IgD-negative memory B cell (primary cell): ENCODE measurements around the gene MPZL3. TPM values are rescaled to one million over a fixed set of nuclear protein-coding genes. Genes with fewer than 3 reads are reported as not detected.

ENCODE experiments used
- H3K27ac Mint-ChIP-seq, 3 donors: one replicate each; pipeline ENCODE4 v1.8.0; 2020 to 2022; ENCODE audit warnings: mild to moderate bottlenecking in 3 of 3, mixed read lengths in 3 of 3, moderate library complexity in 1 of 3
- H3K27me3 Mint-ChIP-seq: one replicate; pipeline ENCODE4 v1.8.0; 2021; ENCODE audit warnings: mixed read lengths
- H3K36me3 Mint-ChIP-seq: one replicate; pipeline ENCODE4 v1.8.0; 2020; ENCODE audit warnings: mild to moderate bottlenecking, mixed read lengths
- H3K4me1 Mint-ChIP-seq, 3 donors: one replicate each; pipeline ENCODE4 v1.8.0; 2020 to 2022; ENCODE audit warnings: mixed read lengths in 3 of 3, mild to moderate bottlenecking in 1 of 3
- H3K4me3 Mint-ChIP-seq, 4 donors: one replicate each; pipeline ENCODE4 v1.8.0; 2020 to 2022; ENCODE audit warnings: mild to moderate bottlenecking in 4 of 4, mixed read lengths in 4 of 4, moderate library complexity in 3 of 4
- H3K9me3 Mint-ChIP-seq, 3 donors: one replicate each; pipeline ENCODE4 v1.8.0; 2020 to 2021; ENCODE audit warnings: mixed read lengths in 3 of 3, mild to moderate bottlenecking in 1 of 3
- polyA plus RNA-seq: library from polyadenylated mRNA; unstranded; fragments of 300-500 nt; fragmentation: Illumina TruSeq; gene quantifications from one replicate; pipeline ENCODE4 v1.2.3, GENCODE V29; 2021

MPZL3 gene
- polyA plus RNA-seq, 1 donor from 2014 or later = 0.95 TPM

DNA sequence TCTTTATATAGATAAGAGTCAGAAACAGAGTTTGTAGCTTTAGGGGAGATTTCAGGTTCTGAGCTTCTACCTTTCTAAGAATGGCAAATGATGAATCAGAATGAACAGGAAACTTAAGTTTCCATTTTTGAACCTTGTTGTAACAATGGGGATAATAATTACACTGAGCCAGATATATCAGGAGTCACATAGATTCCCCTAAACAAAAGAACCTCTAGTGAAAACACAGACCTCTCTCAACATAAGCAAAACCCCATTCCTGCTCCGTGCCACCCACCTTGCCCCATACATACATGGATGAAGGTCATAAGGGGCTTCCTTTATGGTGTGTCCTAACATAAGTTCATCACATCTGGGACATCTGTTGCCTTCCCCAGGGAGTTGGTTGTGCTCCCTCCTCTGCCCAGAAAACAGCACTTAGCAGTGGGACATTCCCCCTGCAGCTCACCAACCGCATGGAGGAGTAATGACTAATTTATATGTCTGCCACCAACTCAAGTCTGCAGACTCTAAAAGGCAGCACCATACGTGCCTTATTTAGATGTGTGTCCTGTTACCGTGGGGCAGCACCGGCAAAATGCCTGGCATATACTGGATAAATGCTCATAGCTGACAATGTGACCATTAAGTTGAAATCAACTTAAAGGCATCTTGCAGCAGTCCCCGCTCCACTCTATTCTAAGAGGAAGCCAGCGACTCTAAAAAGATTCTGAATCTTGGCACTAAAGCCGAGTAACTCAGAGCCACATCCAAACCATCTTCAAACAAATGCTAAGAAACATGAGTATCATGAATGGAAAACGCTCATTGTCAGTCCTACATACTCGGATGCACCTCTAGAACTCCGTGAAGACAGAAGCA lies 35.3 kb downstream of the MPZL3 start:
- peak overlapping the region in 1 of 4 donors; percentile 18 for H3K4me3 Mint-ChIP-seq
- H3K27me3 Mint-ChIP-seq = peaks cover 60% of the 10 kb centered on the region
- no peaks in the 10 kb centered on the region for H3K9me3 Mint-ChIP-seq
- no peak overlapping the region for H3K27ac Mint-ChIP-seq
- peaks cover 3% of the 10 kb centered on the region for H3K36me3 Mint-ChIP-seq
- H3K4me1 Mint-ChIP-seq = peaks cover 17 to 37% (median 21%) of the 10 kb centered on the region in 3 donors

DNA sequence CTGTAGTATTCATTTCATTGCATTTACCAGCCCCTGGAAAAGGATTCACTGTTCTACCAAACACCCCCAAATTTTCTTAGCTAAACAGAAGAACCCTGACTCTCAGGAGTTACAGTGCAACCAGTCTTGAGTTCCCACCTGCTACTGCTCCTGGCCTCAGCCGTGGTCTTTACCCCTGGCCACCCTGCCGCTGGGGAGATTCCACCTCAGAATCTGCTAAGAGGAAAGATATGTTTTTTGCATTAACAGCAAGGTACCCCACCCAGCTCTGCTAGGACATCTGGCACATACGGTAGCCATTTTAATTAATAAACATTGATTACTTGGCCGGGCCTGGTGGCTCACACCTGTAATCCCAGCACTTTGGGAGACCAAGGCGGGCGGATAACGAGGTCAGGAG lies 36.4 kb downstream of the MPZL3 start:
- Mint-ChIP-seq H3K36me3 (peaks cover 3% of the 10 kb centered on the region), H3K27me3 (peaks cover 60% of the 10 kb centered on the region), H3K9me3 (no peaks in the 10 kb centered on the region), H3K4me1 (peaks cover 17 to 39% (median 24%) of the 10 kb centered on the region in 3 donors), H3K27ac (no peak overlapping the region), H3K4me3 (peak overlapping the region in 1 of 4 donors; percentile 4)

DNA sequence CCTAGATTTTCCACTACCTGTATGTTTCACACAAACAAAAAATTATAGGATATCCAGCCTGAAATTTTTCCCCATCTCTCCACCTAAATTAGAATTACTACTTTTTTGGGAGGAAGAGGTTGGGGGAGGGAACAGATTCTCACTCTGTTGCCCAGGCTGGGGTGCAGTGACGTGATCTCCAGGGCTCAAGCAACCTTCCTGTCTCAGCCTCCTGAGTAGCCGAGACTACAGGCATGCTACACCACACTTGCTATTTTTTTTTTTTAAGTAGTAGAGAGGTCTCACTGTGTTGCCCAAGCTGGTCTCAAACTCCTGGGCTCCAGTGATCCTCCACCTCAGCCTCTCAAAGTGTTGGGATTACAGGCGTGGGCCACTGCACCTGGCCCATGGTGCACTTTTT lies 36.9 kb downstream of the MPZL3 start:
- Mint-ChIP-seq H3K36me3 (peaks cover 3% of the 10 kb centered on the region), H3K4me1 (peaks cover 17 to 39% (median 24%) of the 10 kb centered on the region in 3 donors), H3K4me3 (peak overlapping the region in 1 of 4 donors; percentile 41), H3K27me3 (peaks cover 63% of the 10 kb centered on the region), H3K27ac (no peak overlapping the region), H3K9me3 (no peaks in the 10 kb centered on the region)

DNA sequence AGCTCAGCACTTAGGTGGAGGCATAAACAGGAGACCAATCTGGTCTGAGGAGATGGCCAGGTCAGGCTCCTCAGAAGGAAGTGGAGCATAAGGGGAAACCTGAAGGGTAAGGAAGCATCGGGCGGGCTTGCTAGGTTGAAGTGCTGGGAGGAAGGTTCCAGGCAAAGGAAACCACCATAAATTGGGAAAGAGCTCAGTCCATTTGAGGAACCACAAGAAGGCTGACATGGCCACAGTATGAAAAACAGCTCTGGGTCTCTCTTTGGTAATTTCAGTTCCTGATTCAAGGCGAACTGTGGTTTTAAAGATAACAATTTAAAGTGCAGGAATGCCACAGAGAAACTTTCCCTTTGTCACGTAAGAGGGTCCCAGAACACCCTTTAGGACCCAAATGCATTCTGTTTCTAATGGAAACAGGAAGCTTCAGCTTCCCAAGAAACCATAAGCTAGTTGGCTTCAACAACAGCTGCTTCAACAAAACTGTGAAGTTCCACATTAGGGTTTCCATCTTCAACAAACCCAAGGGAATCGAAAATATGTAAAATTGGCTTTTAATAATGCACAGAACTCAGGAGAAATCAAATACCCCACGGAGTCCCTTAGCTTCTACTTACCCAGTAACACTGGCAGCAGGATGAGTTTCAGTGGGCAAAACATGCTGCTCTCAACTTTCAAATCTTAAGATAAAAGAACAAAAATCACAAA lies 37.8 kb downstream of the MPZL3 start:
- Mint-ChIP-seq H3K27ac (no peak overlapping the region), H3K4me3 (peak overlapping the region in 2 of 4 donors; percentile 77 to 80), H3K27me3 (peaks cover 58% of the 10 kb centered on the region), H3K9me3 (no peaks in the 10 kb centered on the region), H3K4me1 (peaks cover 17 to 39% (median 24%) of the 10 kb centered on the region in 3 donors), H3K36me3 (peaks cover 6% of the 10 kb centered on the region)

DNA sequence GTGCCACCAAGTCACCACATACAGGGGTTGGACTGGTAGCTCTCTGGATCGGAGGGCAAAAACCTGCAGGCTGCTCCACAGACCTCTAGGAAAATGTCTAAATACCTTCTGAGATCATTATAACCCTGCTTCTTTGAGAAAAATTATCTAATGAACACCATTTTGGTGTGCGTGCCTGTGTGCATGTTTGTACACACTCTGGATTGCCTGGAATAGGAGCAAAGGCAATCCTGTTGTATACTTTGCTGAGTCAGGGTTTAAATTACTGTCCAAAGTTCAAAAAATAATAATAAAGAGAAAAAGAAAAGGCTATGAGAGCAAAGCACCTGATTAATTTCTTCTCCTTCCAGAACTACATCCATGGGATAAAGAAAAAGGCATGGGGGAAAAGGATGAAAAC lies 38.4 kb downstream of the MPZL3 start:
- H3K4me3 Mint-ChIP-seq = peak overlapping the region in 1 of 4 donors; percentile 77
- H3K9me3 Mint-ChIP-seq = no peaks in the 10 kb centered on the region
- H3K27me3 Mint-ChIP-seq = peaks cover 55% of the 10 kb centered on the region
- H3K4me1 Mint-ChIP-seq = peaks cover 17 to 39% (median 24%) of the 10 kb centered on the region in 3 donors
- peaks cover 6% of the 10 kb centered on the region for H3K36me3 Mint-ChIP-seq
- no peak overlapping the region for H3K27ac Mint-ChIP-seq

DNA sequence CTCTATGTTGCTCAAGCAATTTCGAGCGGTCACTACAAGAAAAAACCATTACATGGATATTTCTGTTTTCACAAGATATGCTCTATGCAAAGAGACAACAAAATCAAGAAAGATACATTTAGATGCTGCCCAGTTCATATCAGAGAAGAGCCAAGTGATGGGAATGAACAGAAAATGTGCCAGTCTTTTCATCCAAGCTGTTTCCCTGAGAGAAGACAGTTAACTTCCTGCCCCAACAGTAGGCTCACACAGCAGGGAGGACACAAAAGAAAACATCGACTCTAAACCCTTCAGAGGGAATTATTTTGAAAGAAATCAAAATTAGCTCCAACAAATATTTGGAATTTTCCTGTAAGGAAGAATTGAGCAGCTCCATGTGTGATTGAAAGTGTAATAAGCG lies 39.0 kb downstream of the MPZL3 start:
- no peak overlapping the region for H3K27ac Mint-ChIP-seq
- peaks cover 53% of the 10 kb centered on the region for H3K27me3 Mint-ChIP-seq
- peaks cover 6% of the 10 kb centered on the region for H3K36me3 Mint-ChIP-seq
- H3K9me3 Mint-ChIP-seq = no peaks in the 10 kb centered on the region
- no peak overlapping the region for H3K4me3 Mint-ChIP-seq
- H3K4me1 Mint-ChIP-seq = peaks cover 17 to 39% (median 24%) of the 10 kb centered on the region in 3 donors

DNA sequence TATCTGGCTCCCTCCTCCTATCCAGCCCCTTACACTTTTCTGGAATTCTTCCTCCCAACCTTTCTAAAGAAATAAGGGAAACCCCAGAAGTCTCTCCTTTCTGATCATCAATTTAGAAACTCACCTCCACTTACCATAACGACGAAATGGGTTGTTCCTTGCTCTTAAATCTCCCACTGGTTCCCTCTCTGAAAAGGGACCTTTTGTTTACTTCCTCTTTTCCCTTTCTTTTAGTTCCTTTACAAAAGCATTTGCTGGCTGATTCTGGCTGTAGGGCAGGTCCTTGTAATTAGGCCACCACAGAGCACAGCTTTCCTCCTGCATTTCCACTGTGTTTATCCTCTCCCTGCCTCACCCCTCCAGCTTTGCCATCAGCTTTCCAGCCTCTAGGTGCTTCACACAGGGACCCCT lies 39.4 kb downstream of the MPZL3 start:
- peaks cover 4% of the 10 kb centered on the region for H3K36me3 Mint-ChIP-seq
- no peak overlapping the region for H3K4me3 Mint-ChIP-seq
- peaks cover 17 to 38% (median 24%) of the 10 kb centered on the region in 3 donors for H3K4me1 Mint-ChIP-seq
- H3K27ac Mint-ChIP-seq = no peak overlapping the region
- H3K9me3 Mint-ChIP-seq = no peaks in the 10 kb centered on the region
- H3K27me3 Mint-ChIP-seq = peaks cover 52% of the 10 kb centered on the region

DNA sequence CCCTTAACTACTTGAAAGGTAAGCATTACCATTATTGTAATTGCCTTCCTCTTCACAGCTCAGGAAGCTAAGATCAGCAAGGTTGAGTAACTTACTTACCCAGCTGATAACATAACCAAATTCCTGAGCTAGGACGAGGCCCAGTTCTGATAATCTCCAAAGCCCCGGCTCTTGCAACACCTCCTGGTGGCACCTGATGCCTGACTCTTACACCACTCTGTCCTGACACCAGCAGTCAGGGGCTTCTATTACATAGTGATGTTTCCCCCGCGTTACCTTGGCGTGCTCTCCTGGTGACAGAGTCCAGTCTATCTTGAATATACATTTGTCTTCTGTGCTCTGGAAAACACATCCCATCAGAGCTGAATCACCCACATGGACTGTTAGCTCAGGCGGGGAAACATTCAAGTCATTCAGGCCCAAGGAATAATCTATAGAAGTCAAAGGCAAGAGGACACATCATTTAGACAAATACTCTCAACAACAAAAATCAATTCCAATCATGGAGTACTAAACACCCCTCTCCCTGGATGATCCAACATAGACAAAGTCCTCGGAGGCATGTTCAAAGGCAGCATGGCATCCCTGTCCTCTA lies 39.9 kb downstream of the MPZL3 start:
- H3K27me3 Mint-ChIP-seq = peaks cover 49% of the 10 kb centered on the region
- peaks cover 3% of the 10 kb centered on the region for H3K36me3 Mint-ChIP-seq
- no peak overlapping the region for H3K4me3 Mint-ChIP-seq
- H3K4me1 Mint-ChIP-seq = peaks cover 17 to 38% (median 24%) of the 10 kb centered on the region in 3 donors
- H3K27ac Mint-ChIP-seq = no peak overlapping the region
- H3K9me3 Mint-ChIP-seq = no peaks in the 10 kb centered on the region

DNA sequence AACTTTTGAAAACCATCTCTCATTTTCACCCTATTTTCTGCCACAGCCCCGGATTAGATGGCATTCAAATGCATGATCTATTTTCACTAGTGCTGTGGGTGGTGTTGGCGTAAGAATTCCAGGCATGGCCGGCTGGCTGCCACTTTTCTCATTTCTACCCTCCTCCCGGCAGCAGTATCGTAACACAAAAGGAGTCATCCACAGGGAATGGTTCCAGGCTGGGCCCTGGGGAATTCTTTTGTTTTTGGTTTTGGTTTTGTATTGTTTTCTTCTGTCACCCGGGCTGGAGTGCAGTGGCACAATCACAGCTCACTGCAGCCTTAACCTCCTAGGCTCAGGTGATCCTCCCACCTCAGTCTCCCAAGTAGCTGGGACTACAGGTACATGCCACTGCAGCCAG lies 41.2 kb downstream of the MPZL3 start:
- Mint-ChIP-seq H3K9me3 (no peaks in the 10 kb centered on the region), H3K36me3 (peaks cover 3% of the 10 kb centered on the region), H3K27ac (no peak overlapping the region), H3K27me3 (peaks cover 49% of the 10 kb centered on the region), H3K4me1 (peaks cover 17 to 39% (median 30%) of the 10 kb centered on the region in 3 donors), H3K4me3 (no peak overlapping the region)

DNA sequence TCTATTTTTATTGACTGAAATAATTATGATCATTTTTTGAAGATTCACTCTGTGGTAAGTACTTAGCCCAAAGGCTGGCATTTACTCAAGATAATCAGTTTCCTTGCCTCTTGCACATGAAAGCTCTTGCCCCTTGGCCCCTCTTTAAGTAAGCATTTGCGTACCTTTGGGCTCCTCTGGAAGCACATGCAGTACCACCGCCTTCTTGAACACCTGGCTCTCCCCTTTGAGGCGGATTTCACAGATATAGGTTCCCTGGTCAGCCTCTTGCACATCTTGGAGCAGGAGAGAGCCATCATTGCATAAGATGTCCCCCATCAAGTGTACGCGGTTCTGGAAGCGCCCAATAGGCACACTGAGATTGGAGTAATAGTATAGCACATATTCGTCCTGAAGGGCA lies 41.8 kb downstream of the MPZL3 start:
- Mint-ChIP-seq H3K27ac (no peak overlapping the region), H3K36me3 (peaks cover 3% of the 10 kb centered on the region), H3K9me3 (no peaks in the 10 kb centered on the region), H3K4me3 (no peak overlapping the region), H3K4me1 (peaks cover 17 to 36% (median 30%) of the 10 kb centered on the region in 3 donors), H3K27me3 (peaks cover 50% of the 10 kb centered on the region)

DNA sequence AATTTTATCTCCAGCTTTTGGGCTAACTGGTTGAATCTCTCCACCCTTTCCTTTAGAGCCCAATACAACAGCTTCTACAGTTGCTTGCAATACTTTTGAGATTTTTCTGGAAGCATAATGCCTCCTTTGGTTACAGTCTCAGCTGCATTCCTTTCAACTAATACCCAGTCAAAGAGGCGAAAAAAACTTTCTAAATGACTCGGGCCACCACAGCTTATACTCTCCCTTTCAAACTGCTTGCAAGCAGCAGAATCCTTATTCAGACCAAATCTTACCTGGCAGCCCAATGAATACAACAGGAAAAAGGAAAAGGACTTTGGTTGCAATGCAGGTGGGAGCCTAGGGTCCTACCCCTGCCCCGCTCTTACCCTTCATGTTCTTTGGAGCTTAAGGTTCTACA lies 43.1 kb downstream of the MPZL3 start:
- H3K4me3 Mint-ChIP-seq = no peak overlapping the region
- no peak overlapping the region for H3K27ac Mint-ChIP-seq
- peaks cover 7 to 24% (median 19%) of the 10 kb centered on the region in 3 donors for H3K4me1 Mint-ChIP-seq
- peaks cover 3% of the 10 kb centered on the region for H3K36me3 Mint-ChIP-seq
- H3K27me3 Mint-ChIP-seq = peaks cover 46% of the 10 kb centered on the region
- H3K9me3 Mint-ChIP-seq = no peaks in the 10 kb centered on the region

DNA sequence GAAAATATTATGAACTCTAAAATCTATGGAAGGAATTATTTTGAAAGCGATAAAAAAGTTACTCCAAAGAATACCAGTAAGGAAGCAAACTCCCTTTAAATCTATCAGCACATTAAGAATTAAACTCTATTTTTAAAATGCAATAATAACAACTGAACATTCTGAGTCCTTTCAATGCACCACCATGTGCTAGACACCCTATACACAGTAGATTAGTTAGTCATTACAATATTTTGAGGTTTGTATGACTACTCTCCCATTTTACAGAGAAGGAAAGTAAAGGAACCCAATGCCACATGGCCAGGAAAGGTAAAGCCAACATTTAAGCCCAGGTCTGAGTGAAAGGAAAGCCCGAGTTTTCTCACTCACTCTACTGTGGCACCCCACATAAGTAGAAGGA lies 45.1 kb downstream of the MPZL3 start:
- H3K36me3 Mint-ChIP-seq = peaks cover 3% of the 10 kb centered on the region

DNA sequence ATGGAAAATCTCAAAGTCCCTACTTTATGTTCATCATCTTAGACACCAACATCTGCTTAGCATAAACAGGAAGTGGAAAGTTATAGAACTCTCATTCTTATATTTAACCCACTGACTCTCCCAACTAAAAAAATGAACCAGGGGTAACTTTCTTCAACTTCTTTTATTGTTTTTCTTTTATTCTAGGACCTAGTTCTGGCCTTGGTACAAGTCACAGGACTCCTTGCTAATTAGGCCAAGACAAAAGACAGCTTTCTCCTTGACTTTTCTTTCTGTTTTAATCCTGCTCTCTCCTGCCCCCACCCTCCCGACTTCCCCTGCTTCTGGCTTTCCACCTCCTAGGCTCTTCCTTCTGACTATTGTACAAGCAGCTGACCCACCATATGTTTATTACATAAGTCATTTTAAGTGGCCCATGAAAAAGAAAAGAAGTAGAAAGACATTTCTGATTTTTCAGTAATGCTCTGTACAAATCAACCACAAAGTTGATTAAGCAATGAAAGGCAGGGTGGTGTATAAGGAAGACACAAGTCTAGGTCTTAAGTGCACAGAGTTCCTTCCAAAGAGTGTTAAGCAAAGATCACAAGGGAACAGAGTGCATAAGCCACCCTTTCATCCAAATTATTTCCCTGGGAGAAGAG lies 45.7 kb downstream of the MPZL3 start:
- Mint-ChIP-seq H3K9me3 (no peaks in the 10 kb centered on the region), H3K4me1 (peaks cover 3 to 9% (median 9%) of the 10 kb centered on the region in 3 donors), H3K27me3 (peaks cover 27% of the 10 kb centered on the region), H3K27ac (no peak overlapping the region), H3K4me3 (peak overlapping the region in 1 of 4 donors; percentile 61), H3K36me3 (peaks cover 3% of the 10 kb centered on the region)

More for the DNA sequence above, 45.1 kb downstream of the MPZL3 start:
- H3K4me1 Mint-ChIP-seq = peaks cover 3 to 14% (median 12%) of the 10 kb centered on the region in 3 donors
- H3K9me3 Mint-ChIP-seq = no peaks in the 10 kb centered on the region
- H3K27me3 Mint-ChIP-seq = peaks cover 32% of the 10 kb centered on the region
- no peak overlapping the region for H3K27ac Mint-ChIP-seq
- peak overlapping the region in 1 of 4 donors; percentile 45 for H3K4me3 Mint-ChIP-seq

DNA sequence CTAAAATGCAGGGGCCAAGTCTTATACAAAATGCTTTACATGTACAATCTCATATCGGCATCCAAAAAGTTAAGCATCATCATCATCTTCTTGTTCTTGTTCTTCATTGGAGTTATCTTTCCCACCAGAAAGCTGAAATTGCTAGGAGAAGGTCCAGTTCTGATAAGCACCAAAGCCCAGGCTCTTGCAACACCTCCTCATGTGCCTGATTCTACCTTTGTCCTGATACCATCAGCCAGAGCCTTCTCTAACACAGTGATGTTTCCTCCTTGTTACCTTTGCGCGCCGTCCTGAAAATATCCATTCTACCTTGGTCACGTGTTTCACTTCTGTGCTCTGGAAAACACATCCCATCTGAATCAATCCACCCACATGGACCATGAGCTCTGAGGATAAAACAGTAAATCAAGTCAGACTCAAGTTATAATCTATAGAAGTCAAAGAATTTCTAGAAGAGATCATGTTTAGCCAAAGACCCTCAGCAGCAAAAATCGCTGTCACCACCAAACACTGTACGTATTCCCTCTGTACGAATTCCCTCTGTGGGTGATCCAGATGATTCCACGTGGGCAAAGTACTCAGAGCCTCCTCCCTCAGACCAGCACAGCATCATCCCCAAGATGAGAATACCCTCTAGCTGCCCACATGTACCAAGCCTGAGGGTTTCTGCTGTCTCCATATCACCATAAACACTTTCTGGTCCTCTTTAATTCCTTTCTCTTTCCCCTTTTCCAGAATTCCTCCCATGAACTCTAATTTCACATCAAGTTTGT lies 46.4 kb downstream of the MPZL3 start:
- peaks cover 3 to 9% (median 9%) of the 10 kb centered on the region in 3 donors for H3K4me1 Mint-ChIP-seq
- H3K9me3 Mint-ChIP-seq = no peaks in the 10 kb centered on the region
- H3K27me3 Mint-ChIP-seq = peaks cover 22% of the 10 kb centered on the region
- no peak overlapping the region for H3K27ac Mint-ChIP-seq
- H3K36me3 Mint-ChIP-seq = peaks cover 3% of the 10 kb centered on the region
- no peak overlapping the region for H3K4me3 Mint-ChIP-seq
